ENCODE results near the gene EPG5. TPM values are rescaled to one million over a fixed set of nuclear protein-coding genes. Genes with fewer than 3 reads are reported as not detected.

The EPG5 gene
- total and polyA plus RNA-seq, 9 of the 15 experiments (the other 6 are each of a cell fraction or from before 2014, with no cell fraction given), result 1.3 to 10.7 (median 5.2) TPM

GRCh38 chr18:45828917-45829811 lies 138.0 kb downstream of the EPG5 start (continued):
- no peak for TF ChIP-seq NFXL1 (CRISPR knock-in tag; IDR thresholded peaks at IDR 0.05)
- no peak for TF ChIP-seq ZNF655 (CRISPR knock-in tag; IDR thresholded peaks at IDR 0.05)
- no peak for TF ChIP-seq DPF2 (IDR thresholded peaks at IDR 0.05)
- no peak for TF ChIP-seq PHB2 (IDR thresholded peaks at IDR 0.05; ENCODE audit: low read depth)
- TF ChIP-seq E2F1 (CRISPR knock-in tag; IDR thresholded peaks at IDR 0.05), result no peak
- no peak for TF ChIP-seq RBM14 (IDR thresholded peaks at IDR 0.05; ENCODE audit: borderline replicate concordance, insufficient read depth, low read depth, low read length)
- no peak for TF ChIP-seq NR2C2 (CRISPR knock-in tag; IDR thresholded peaks at IDR 0.05)
- TF ChIP-seq NR2C2 (tag; IDR thresholded peaks at IDR 0.05), result peak; percentile 51; the same call in 1 of the 2 replicates
- no peak for TF ChIP-seq TRIM25 (IDR thresholded peaks at IDR 0.05; ENCODE audit: borderline replicate concordance)
- no peak for TF ChIP-seq ZNF551 (CRISPR knock-in tag; IDR thresholded peaks at IDR 0.05)
- no peak for TF ChIP-seq JUND (IDR thresholded peaks at IDR 0.05; ENCODE audit: borderline replicate concordance, low read depth, low read length)
- no peak for TF ChIP-seq JUND (tag; IDR thresholded peaks at IDR 0.05; ENCODE audit: borderline replicate concordance, low read depth, low read length)
- no peak for TF ChIP-seq ZNF668 (CRISPR knock-in tag; IDR thresholded peaks at IDR 0.05)
- TF ChIP-seq POLR2A (conservative IDR thresholded peaks at IDR 0.05), result no peak
- TF ChIP-seq CREB3L1 (IDR thresholded peaks at IDR 0.05; ENCODE audit: borderline replicate concordance, low read depth), result no peak
- no peak for TF ChIP-seq L3MBTL2 (IDR thresholded peaks at IDR 0.05)
- TF ChIP-seq MAFG (tag; conservative IDR thresholded peaks at IDR 0.05), result peak; percentile 49; the same call in 1 of the 2 replicates
- no peak for TF ChIP-seq MBD2 (IDR thresholded peaks at IDR 0.05; ENCODE audit: borderline replicate concordance, low read depth)
- TF ChIP-seq KDM5B (IDR thresholded peaks at IDR 0.05; ENCODE audit: insufficient replicate concordance, low read depth, low read length), result no peak
- TF ChIP-seq E2F4 (CRISPR knock-in tag; IDR thresholded peaks at IDR 0.05; ENCODE audit: low read depth), result no peak
- TF ChIP-seq KLF16 (IDR thresholded peaks at IDR 0.05), result peak; percentile 52; the same call in 1 of the 2 replicates
- TF ChIP-seq SOX6 (IDR thresholded peaks at IDR 0.05), result 0 out of 2 replicates have a peak, but pooled peaks have one; percentile 14
